Brain microvascular endothelial cell (primary cell): ENCODE results near the gene SMIM28.

ENCODE experiments used
- DNase-seq: peaks from one replicate; pipeline ENCODE4 v3.0.0-alpha.2; 2020
- H3K27ac ChIP-seq: fragments of 250-450 bp; sonication (Bioruptor Pico); 2 replicates; pipeline ENCODE4 v1.5.1; 2020; ENCODE audit warnings: mild to moderate bottlenecking, moderate library complexity
- H3K27me3 ChIP-seq: fragments of 250-450 bp; sonication (Bioruptor Pico); replicated peaks from 2 replicates; pipeline ENCODE4 v1.5.1; 2020; ENCODE audit warnings: mild to moderate bottlenecking
- H3K36me3 ChIP-seq: fragments of 250-450 bp; sonication (Bioruptor Pico); replicated peaks from 2 replicates; pipeline ENCODE4 v1.5.1; 2020; ENCODE audit warnings: mild to moderate bottlenecking
- H3K4me3 ChIP-seq: 2 replicates; pipeline ENCODE4 v1.5.1; 2011; ENCODE audit warnings: low read depth, mild to moderate bottlenecking, control low read depth, low read length, moderate library complexity
- in situ Hi-C: cut with HindIII; loops from 2 replicates; pipeline ENCODE4 v1.10.0; 2017; ENCODE audit warnings: low sequenced_read_pairs, low pct_ligation_motif_present
- TF ChIP-seq, protein P1 (sequence below): IDR thresholded peaks from 2 replicates; pipeline ENCODE4 v1.5.1; 2011; ENCODE audit warnings: low read depth, mild to moderate bottlenecking, moderate library complexity, low read length, control low read depth, inconsistent platforms; ENCODE audit errors: missing control alignments

The SMIM28 gene

DNA sequence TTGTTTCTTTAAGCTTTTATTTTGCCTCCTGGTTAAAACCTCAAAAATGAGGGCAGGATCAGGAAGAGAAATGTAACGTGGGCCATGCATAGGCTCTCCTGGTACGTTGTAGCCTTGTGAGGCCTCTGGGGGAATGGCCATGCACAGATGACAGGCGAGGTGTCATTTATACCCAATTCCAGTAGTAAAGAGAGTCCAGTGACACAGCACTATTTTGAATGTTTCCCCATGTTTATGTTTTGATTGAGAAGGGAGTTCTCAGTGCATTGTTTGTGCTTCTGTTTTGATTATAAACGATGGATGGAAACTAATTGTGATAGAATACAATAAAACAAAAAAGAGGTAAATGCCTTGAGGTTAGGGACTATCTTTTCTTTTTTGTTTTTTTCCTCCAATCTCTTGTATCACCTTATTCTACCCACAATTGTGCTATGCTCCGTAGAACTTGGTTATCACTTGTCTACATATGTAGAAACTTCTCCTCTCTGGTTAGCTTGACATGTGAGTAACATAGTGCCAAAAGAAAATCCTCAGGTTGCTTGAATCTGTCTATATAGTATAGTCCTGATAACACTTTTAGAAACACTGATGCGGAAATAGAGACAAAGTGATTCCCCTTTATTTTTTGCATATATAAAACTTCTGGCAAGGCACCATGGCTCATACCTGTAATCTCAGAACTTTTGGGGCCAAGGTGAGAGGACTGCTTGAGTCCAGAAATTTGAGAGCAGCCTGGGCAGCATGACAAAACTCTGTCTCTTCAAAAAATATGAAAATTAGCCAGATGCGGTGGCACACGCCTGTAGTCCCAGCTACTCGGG, 6.9 kb upstream of the SMIM28 start:
- no peak for DNase-seq
- TF ChIP-seq, protein P1, sequence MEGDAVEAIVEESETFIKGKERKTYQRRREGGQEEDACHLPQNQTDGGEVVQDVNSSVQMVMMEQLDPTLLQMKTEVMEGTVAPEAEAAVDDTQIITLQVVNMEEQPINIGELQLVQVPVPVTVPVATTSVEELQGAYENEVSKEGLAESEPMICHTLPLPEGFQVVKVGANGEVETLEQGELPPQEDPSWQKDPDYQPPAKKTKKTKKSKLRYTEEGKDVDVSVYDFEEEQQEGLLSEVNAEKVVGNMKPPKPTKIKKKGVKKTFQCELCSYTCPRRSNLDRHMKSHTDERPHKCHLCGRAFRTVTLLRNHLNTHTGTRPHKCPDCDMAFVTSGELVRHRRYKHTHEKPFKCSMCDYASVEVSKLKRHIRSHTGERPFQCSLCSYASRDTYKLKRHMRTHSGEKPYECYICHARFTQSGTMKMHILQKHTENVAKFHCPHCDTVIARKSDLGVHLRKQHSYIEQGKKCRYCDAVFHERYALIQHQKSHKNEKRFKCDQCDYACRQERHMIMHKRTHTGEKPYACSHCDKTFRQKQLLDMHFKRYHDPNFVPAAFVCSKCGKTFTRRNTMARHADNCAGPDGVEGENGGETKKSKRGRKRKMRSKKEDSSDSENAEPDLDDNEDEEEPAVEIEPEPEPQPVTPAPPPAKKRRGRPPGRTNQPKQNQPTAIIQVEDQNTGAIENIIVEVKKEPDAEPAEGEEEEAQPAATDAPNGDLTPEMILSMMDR = no peak
- no peaks in the 10 kb centered on the region for H3K36me3 ChIP-seq
- in situ Hi-C loops = no loop called here
- no peaks in the 10 kb centered on the region for H3K27me3 ChIP-seq
- no peak overlapping the region for H3K4me3 ChIP-seq
- peak overlapping the region; percentile 57 for H3K27ac ChIP-seq

DNA sequence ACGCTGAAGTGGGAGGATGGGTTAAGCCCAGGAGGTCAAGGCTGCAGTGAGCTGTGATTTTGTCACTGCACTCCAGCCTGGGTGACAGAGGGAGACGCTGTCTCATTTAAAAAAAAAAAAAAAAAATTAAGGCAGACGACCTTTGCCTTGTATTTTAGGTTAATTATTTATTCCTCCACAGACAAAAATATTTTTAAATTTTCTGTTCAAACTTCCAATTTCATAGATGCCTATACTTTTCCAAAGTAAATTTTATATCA, 6.3 kb upstream of the SMIM28 start:
- Histone ChIP-seq H3K27me3 (no peaks in the 10 kb centered on the region), H3K36me3 (no peaks in the 10 kb centered on the region), H3K4me3 (no peak overlapping the region), H3K27ac (peak overlapping the region; percentile 57)
- TF ChIP-seq, protein P1 = no peak
- in situ Hi-C loops = no loop called here
- no peak for DNase-seq

DNA sequence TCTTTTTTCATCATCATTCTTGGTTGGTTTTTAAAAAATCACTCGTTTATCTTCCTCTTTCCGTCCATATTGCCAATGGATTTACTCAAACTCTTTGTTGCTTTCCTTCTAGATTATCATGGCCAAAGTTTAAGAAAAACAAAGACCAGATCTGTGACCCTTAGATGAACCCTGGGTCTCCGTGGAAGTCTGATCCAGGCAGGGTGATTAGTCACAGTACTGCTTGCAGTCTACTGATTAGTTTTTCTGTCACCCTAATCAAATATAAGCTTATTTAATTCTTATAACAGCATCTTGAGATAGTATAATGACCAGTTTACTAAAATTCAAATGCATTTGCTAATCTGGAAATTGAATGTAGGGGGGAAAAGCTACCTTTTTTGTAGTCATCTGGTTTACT, 6.0 kb upstream of the SMIM28 start:
- DNase-seq = peak; percentile 77
- no peak overlapping the region for H3K4me3 ChIP-seq
- TF ChIP-seq, protein P1 = no peak
- no peaks in the 10 kb centered on the region for H3K36me3 ChIP-seq
- peak overlapping the region; percentile 57 for H3K27ac ChIP-seq
- no peaks in the 10 kb centered on the region for H3K27me3 ChIP-seq
- in situ Hi-C loops = no loop called here

DNA sequence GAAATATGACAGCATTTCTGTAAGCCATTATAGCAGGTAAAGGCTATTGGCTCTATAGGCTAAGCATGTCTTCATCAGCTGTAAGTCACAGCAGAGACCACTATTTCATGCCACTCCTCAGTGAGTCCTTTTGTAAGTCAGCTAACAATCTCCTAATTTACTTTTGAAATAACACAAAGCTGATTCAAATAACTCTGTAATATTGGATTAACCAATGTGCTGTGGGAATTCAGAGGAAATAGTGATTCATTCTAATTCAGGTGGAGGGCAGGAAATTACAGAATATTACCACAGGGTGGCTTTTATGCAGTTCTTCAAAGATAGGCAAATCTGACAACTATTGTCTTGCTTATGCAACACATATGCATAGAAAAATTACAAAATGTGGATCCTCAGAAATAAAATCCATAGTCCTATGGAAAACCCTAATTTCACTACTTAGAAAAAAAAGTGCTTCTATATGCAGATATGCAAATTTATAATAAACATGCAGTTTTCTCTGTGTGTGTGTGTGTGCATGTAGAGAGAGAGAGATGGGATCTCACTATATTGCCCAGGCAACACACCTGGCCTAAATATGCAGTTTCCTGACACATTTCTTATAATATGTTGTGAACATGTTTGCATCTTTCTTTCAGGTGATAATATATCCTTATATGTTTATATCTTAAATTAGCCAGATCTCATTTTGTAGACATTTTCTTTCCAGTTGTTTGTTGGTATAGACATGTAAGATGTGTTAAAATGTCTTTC, 4.8 kb upstream of the SMIM28 start:
- no peaks in the 10 kb centered on the region for H3K36me3 ChIP-seq
- DNase-seq = peak; percentile 34
- no peak overlapping the region for H3K4me3 ChIP-seq
- TF ChIP-seq, protein P1 = peak; percentile 5
- in situ Hi-C loops = no loop called here
- peak overlapping the region; percentile 57 for H3K27ac ChIP-seq
- no peaks in the 10 kb centered on the region for H3K27me3 ChIP-seq

DNA sequence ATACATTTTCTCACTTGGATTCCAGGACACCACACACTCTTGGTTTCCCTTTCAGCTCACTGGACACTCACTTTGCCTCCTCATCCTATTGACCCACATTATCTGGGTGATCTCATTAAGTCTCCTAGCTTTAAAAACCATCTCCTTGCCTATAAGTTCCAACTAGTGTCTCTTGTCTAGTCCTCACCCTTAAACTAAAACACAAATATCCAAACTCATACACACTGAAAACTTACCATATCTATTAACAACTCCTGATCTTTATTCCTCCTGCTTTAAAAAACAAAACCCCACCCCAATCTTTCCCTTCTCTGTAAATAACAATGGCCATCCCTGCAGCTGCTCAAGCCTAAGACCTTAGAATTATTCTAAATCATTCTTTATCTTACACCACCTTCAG, 3.5 kb upstream of the SMIM28 start:
- TF ChIP-seq, protein P1 = no peak
- in situ Hi-C loops = no loop called here

More for the DNA sequence above, 3.5 kb upstream of the SMIM28 start:
- Histone ChIP-seq H3K36me3 (no peaks in the 10 kb centered on the region), H3K4me3 (no peak overlapping the region), H3K27me3 (no peaks in the 10 kb centered on the region), H3K27ac (no peak overlapping the region)
- no peak for DNase-seq
